ENCODE results near the gene CCDC28B. TPM values are rescaled to one million over a fixed set of nuclear protein-coding genes. Genes with fewer than 3 reads are reported as not detected.
A peak's percentile ranks its signal among the peaks of the same experiment; 100 is the strongest.

The CCDC28B gene
- total and polyA plus RNA-seq, 2 of the 13 experiments (the other 11 are each of a cell fraction or from before 2014, with no cell fraction given): 2.6 to 3.5 TPM

- TF ChIP-seq HMGA1 (CRISPR knock-in tag; conservative IDR thresholded peaks at IDR 0.05) (no peak), TSC22D2 (CRISPR knock-in tag; IDR thresholded peaks at IDR 0.05; ENCODE audit: borderline replicate concordance) (no peak), ZNF510 (CRISPR knock-in tag; IDR thresholded peaks at IDR 0.05; ENCODE audit: low read depth) (peak; percentile 78; the same call in 1 of the 2 replicates), BRCA1 (CRISPR knock-in tag; IDR thresholded peaks at IDR 0.05) (no peak; the same call in 1 of the 2 replicates), RBAK (CRISPR knock-in tag; IDR thresholded peaks at IDR 0.05) (0 out of 2 replicates have a peak, but pooled peaks have one; percentile 23), SIN3B (IDR thresholded peaks at IDR 0.05; ENCODE audit: low read length) (no peak), RFX5 (IDR thresholded peaks at IDR 0.05; ENCODE audit: low read depth, low read length) (0 out of 2 replicates have a peak, but pooled peaks have one; percentile 27), ZXDC (CRISPR knock-in tag; IDR thresholded peaks at IDR 0.05) (no peak), RCOR2 (CRISPR knock-in tag; IDR thresholded peaks at IDR 0.05) (peak; percentile 79; the same call in 1 of the 2 replicates), ZNF430 (CRISPR knock-in tag; IDR thresholded peaks at IDR 0.05) (peak; percentile 51; the same call in 1 of the 2 replicates), KAT8 (CRISPR knock-in tag; IDR thresholded peaks at IDR 0.05) (peak; percentile 74; the same call in 1 of the 2 replicates), ZUFSP (CRISPR knock-in tag; IDR thresholded peaks at IDR 0.05; ENCODE audit: borderline replicate concordance) (no peak), POGK (CRISPR knock-in tag; conservative IDR thresholded peaks at IDR 0.05) (no peak)
- TF ChIP-seq, protein P1, sequence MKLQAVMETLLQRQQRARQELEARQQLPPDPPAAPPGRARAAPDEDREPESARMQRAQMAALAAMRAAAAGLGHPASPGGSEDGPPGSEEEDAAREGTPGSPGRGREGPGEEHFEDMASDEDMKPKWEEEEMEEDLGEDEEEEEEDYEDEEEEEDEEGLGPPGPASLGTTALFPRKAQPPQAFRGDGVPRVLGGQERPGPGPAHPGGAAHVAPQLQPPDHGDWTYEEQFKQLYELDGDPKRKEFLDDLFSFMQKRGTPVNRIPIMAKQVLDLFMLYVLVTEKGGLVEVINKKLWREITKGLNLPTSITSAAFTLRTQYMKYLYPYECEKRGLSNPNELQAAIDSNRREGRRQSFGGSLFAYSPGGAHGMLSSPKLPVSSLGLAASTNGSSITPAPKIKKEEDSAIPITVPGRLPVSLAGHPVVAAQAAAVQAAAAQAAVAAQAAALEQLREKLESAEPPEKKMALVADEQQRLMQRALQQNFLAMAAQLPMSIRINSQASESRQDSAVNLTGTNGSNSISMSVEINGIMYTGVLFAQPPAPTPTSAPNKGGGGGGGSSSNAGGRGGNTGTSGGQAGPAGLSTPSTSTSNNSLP (IDR thresholded peaks at IDR 0.05; ENCODE audit: low read depth, low read length): peak; percentile 63; the same call in 1 of the 2 replicates
- TF ChIP-seq, protein P2, sequence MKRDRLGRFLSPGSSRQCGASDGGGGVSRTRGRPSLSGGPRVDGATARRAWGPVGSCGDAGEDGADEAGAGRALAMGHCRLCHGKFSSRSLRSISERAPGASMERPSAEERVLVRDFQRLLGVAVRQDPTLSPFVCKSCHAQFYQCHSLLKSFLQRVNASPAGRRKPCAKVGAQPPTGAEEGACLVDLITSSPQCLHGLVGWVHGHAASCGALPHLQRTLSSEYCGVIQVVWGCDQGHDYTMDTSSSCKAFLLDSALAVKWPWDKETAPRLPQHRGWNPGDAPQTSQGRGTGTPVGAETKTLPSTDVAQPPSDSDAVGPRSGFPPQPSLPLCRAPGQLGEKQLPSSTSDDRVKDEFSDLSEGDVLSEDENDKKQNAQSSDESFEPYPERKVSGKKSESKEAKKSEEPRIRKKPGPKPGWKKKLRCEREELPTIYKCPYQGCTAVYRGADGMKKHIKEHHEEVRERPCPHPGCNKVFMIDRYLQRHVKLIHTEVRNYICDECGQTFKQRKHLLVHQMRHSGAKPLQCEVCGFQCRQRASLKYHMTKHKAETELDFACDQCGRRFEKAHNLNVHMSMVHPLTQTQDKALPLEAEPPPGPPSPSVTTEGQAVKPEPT (CRISPR knock-in tag; IDR thresholded peaks at IDR 0.05; ENCODE audit: low read depth): no peak
These were observed 49.6 kb downstream of the CCDC28B start (continued) for GRCh38 chr1:32249831-32250525.
